ENCODE measurements around the gene FAM53B. TPM values are rescaled to one million over a fixed set of nuclear protein-coding genes. Genes with fewer than 3 reads are reported as not detected.
"Not testable (repeated sequence)": the region's sequence is repeated elsewhere in the genome, so short reads cannot be mapped to it uniquely, and the experiment has no call there.

FAM53B gene
- total RNA-seq, 2 experiments from 2014 or later: 33.5 to 45.5 TPM

GRCh38 chr10:124748953-124749645 is 4.9 kb upstream of the FAM53B start:
- ATAC-seq (peak; percentile 21), DNase-seq (no peak)
- Mint-ChIP-seq H3K27me3 (no peaks in the 10 kb centered on the region), H3K4me1 (peaks cover 27% of the 10 kb centered on the region), H3K27ac (peak overlapping the region; percentile 89), H3K4me3 (peak overlapping the region; percentile 58), H3K9me3 (ENCODE audit: low read depth) (no peaks in the 10 kb centered on the region), H3K36me3 (peaks cover 31% of the 10 kb centered on the region)
- CTCF ChIA-PET: interaction anchor here (0.8 to 2.3 kb wide), 15 partner anchors 8 to 219 kb away, joined by 3 to 14 read pairs (median 4); partner anchors contain the start of genes ABRAXAS2 and EEF1AKMT2

- CTCF ChIA-PET: interaction anchor here (1.0 to 2.3 kb wide), 11 partner anchors 12 to 218 kb away, joined by 3 to 14 read pairs (median 4); partner anchors contain the start of gene ABRAXAS2
- peaks cover 30% of the 10 kb centered on the region for H3K36me3 Mint-ChIP-seq
- H3K27me3 Mint-ChIP-seq: no peaks in the 10 kb centered on the region
- DNase-seq: no peak
- peaks cover 27% of the 10 kb centered on the region for H3K4me1 Mint-ChIP-seq
- no peak overlapping the region for H3K4me3 Mint-ChIP-seq
- no peaks in the 10 kb centered on the region for H3K9me3 Mint-ChIP-seq (ENCODE audit: low read depth)
- H3K27ac Mint-ChIP-seq: peak overlapping the region; percentile 30
- ATAC-seq: no peak
Measured at GRCh38 chr10:124748166-124748565, 4.0 kb upstream of the FAM53B start.

GRCh38 chr10:124747745-124748144 is 3.6 kb upstream of the FAM53B start:
- CTCF ChIA-PET: interaction anchor here (1.0 to 2.3 kb wide), 9 partner anchors 13 to 218 kb away, joined by 3 to 14 read pairs (median 4); no protein-coding TSS in a partner anchor
- Mint-ChIP-seq H3K27ac (no peak overlapping the region), H3K27me3 (no peaks in the 10 kb centered on the region), H3K4me1 (peaks cover 29% of the 10 kb centered on the region), H3K36me3 (peaks cover 29% of the 10 kb centered on the region), H3K9me3 (ENCODE audit: low read depth) (no peaks in the 10 kb centered on the region), H3K4me3 (no peak overlapping the region)
- no peak for ATAC-seq
- DNase-seq: no peak

- H3K36me3 Mint-ChIP-seq: peaks cover 27% of the 10 kb centered on the region
- CTCF ChIA-PET: interaction anchor here (1.0 to 2.8 kb wide), 6 partner anchors 52 to 216 kb away, joined by 3 to 16 read pairs (median 4); no protein-coding TSS in a partner anchor
Measured at GRCh38 chr10:124746992-124747391, 2.8 kb upstream of the FAM53B start.

GRCh38 chr10:124746447-124746846 is 2.3 kb upstream of the FAM53B start:
- not testable (repeated sequence) for DNase-seq; H3K27me3 Mint-ChIP-seq; H3K4me3 Mint-ChIP-seq; ATAC-seq; H3K9me3 Mint-ChIP-seq (ENCODE audit: low read depth); H3K27ac Mint-ChIP-seq
- CTCF ChIA-PET: interaction anchor here (0.9 to 2.8 kb wide), 13 partner anchors 10 to 216 kb away, joined by 3 to 19 read pairs (median 5); no protein-coding TSS in a partner anchor
- H3K36me3 Mint-ChIP-seq: peaks cover 23% of the 10 kb centered on the region
- H3K4me1 Mint-ChIP-seq: peaks cover 41% of the 10 kb centered on the region

More at GRCh38 chr10:124746992-124747391, 2.8 kb upstream of the FAM53B start:
- peaks cover 36% of the 10 kb centered on the region for H3K4me1 Mint-ChIP-seq
- no peaks in the 10 kb centered on the region for H3K9me3 Mint-ChIP-seq (ENCODE audit: low read depth)
- no peak overlapping the region for H3K27ac Mint-ChIP-seq
- ATAC-seq: no peak
- H3K27me3 Mint-ChIP-seq: no peaks in the 10 kb centered on the region
- H3K4me3 Mint-ChIP-seq: no peak overlapping the region
- no peak for DNase-seq

- H3K9me3 Mint-ChIP-seq (ENCODE audit: low read depth): no peaks in the 10 kb centered on the region
- DNase-seq (no peak), ATAC-seq (no peak)
- H3K27ac Mint-ChIP-seq: no peak overlapping the region
- peaks cover 18% of the 10 kb centered on the region for H3K36me3 Mint-ChIP-seq
- H3K27me3 Mint-ChIP-seq: no peaks in the 10 kb centered on the region
- peaks cover 49% of the 10 kb centered on the region for H3K4me1 Mint-ChIP-seq
- CTCF ChIA-PET: interaction anchor here (0.7 to 2.8 kb wide), 23 partner anchors 11 to 218 kb away, joined by 3 to 19 read pairs (median 5); partner anchors contain the start of gene EEF1AKMT2
- H3K4me3 Mint-ChIP-seq: no peak overlapping the region
Measured at GRCh38 chr10:124745673-124746072, 1.5 kb upstream of the FAM53B start.

- peaks cover 16% of the 10 kb centered on the region for H3K36me3 Mint-ChIP-seq
- H3K27me3 Mint-ChIP-seq: no peaks in the 10 kb centered on the region
- ATAC-seq: no peak
- peak overlapping the region; percentile 73 for H3K4me3 Mint-ChIP-seq
- CTCF ChIA-PET: interaction anchor here (0.6 to 2.8 kb wide), 23 partner anchors 11 to 218 kb away, joined by 3 to 19 read pairs (median 5); partner anchors contain the start of gene EEF1AKMT2
- no peak for DNase-seq
- H3K4me1 Mint-ChIP-seq: peaks cover 53% of the 10 kb centered on the region
- no peaks in the 10 kb centered on the region for H3K9me3 Mint-ChIP-seq (ENCODE audit: low read depth)
- H3K27ac Mint-ChIP-seq: peak overlapping the region; percentile 78
Measured at GRCh38 chr10:124745252-124745651, 1.1 kb upstream of the FAM53B start.

GRCh38 chr10:124743191-124744101 is 732 bp downstream of the FAM53B start:
- H3K36me3 Mint-ChIP-seq: peaks cover 10% of the 10 kb centered on the region

GRCh38 chr10:124742413-124743190 is 1.6 kb downstream of the FAM53B start:
- Mint-ChIP-seq H3K27me3 (peaks cover 2% of the 10 kb centered on the region), H3K27ac (peak overlapping the region; percentile 87), H3K36me3 (peaks cover 4% of the 10 kb centered on the region), H3K4me3 (peak overlapping the region; percentile 80), H3K9me3 (ENCODE audit: low read depth) (no peaks in the 10 kb centered on the region), H3K4me1 (peaks cover 64% of the 10 kb centered on the region)
- ATAC-seq (no peak), DNase-seq (no peak)
- CTCF ChIA-PET: interaction anchor here (0.5 to 5.1 kb wide), 33 partner anchors 10 to 319 kb away, joined by 3 to 92 read pairs (median 20); partner anchors contain the start of gene EEF1AKMT2

More at GRCh38 chr10:124743191-124744101, 732 bp downstream of the FAM53B start:
- H3K4me3 Mint-ChIP-seq: peak overlapping the region; percentile 80
- ATAC-seq (peak; percentile 20), DNase-seq (no peak)
- H3K27me3 Mint-ChIP-seq: peaks cover 2% of the 10 kb centered on the region
- peaks cover 61% of the 10 kb centered on the region for H3K4me1 Mint-ChIP-seq
- H3K9me3 Mint-ChIP-seq (ENCODE audit: low read depth): no peaks in the 10 kb centered on the region
- CTCF ChIA-PET: interaction anchor here (0.6 to 5.1 kb wide), 17 partner anchors 10 to 213 kb away, joined by 3 to 92 read pairs (median 25); no protein-coding TSS in a partner anchor
- peak overlapping the region; percentile 95 for H3K27ac Mint-ChIP-seq

GRCh38 chr10:124741922-124742412 is 2.2 kb downstream of the FAM53B start:
- H3K4me3 Mint-ChIP-seq: peak overlapping the region; percentile 80
- no peak for DNase-seq
- CTCF ChIA-PET: interaction anchor here (0.9 to 5.1 kb wide), 48 partner anchors 7 to 319 kb away, joined by 3 to 92 read pairs (median 8); partner anchors contain the start of genes ABRAXAS2 and LHPP
- peak overlapping the region; percentile 87 for H3K27ac Mint-ChIP-seq
- H3K36me3 Mint-ChIP-seq: peaks cover 5% of the 10 kb centered on the region
- H3K9me3 Mint-ChIP-seq (ENCODE audit: low read depth): no peaks in the 10 kb centered on the region
- peaks cover 2% of the 10 kb centered on the region for H3K27me3 Mint-ChIP-seq
- H3K4me1 Mint-ChIP-seq: peaks cover 70% of the 10 kb centered on the region
- ATAC-seq: no peak

- Mint-ChIP-seq H3K9me3 (ENCODE audit: low read depth) (no peaks in the 10 kb centered on the region), H3K27me3 (peaks cover 2% of the 10 kb centered on the region), H3K4me1 (peaks cover 74% of the 10 kb centered on the region), H3K36me3 (peaks cover 2% of the 10 kb centered on the region), H3K27ac (peak overlapping the region; percentile 87), H3K4me3 (peak overlapping the region; percentile 80)
- DNase-seq (peak; percentile 84), ATAC-seq (peak; percentile 62)
- CTCF ChIA-PET: interaction anchor here (0.9 to 5.1 kb wide), 47 partner anchors 8 to 320 kb away, joined by 3 to 92 read pairs (median 8); partner anchors contain the start of genes ABRAXAS2 and LHPP
Measured at GRCh38 chr10:124741281-124741921, 2.8 kb downstream of the FAM53B start.

Data from activated CD8-positive, alpha-beta memory T cell treated with anti-CD3 and anti-CD28 coated beads, Interleukin-2, amount 10 ng/mL, durations not matched to agents 7 days and 5 days (primary cell).